Liver (tissue), 3 donors: ENCODE measurements around the gene SIRT4.

Experiments
- CTCF ChIP-seq: fragments of 150-350 bp; IDR thresholded peaks from 2 replicates; pipeline ENCODE4 v1.5.1; 2017; ENCODE audit warnings: improper control_type of control experiment, low read depth, low read length; ENCODE audit not compliant: missing input control
- FOXA1 ChIP-seq: IDR thresholded peaks from 2 replicates; pipeline ENCODE4 v1.6.1; 2016; ENCODE audit warnings: antibody characterized with exemption
- RAD21 ChIP-seq, 2 donors: IDR thresholded peaks; 2 replicates each; pipeline ENCODE4 v1.6.1; 2016; ENCODE audit warnings: antibody characterized with exemption in 2 of 2, mild to moderate bottlenecking in 2 of 2
- donor health status: healthy.
- donor health status: healthy.

- TF ChIP-seq CTCF = no peak
- no peak for TF ChIP-seq RAD21 (IDR thresholded peaks at IDR 0.05)
- TF ChIP-seq FOXA1 = no peak
Measured at GRCh38 chr12:120358412-120359100, 56.4 kb downstream of the SIRT4 start.
